Endometrium (tissue), 2 donors: Measurements from ENCODE around the gene DPYD.

Experiments used
- FAIRE-seq: peaks from 2 replicates; lab custom pipeline; 2012; peaks lifted over from hg19 to GRCh38; lab: Jason Lieb, UNC
- donor health status: control.
- donor health status: control.

The DPYD gene

GRCh38 chr1:97143236-97143882 is 777.5 kb downstream of the DPYD start:
- no peak for FAIRE-seq

- FAIRE-seq, result no peak
These were observed 780.2 kb downstream of the DPYD start for GRCh38 chr1:97140611-97141010.

- FAIRE-seq, result no peak
These were observed 781.3 kb downstream of the DPYD start for GRCh38 chr1:97139512-97139911.

GRCh38 chr1:97138515-97139032 is 782.3 kb downstream of the DPYD start:
- FAIRE-seq, result no peak

GRCh38 chr1:97137862-97138514 is 782.8 kb downstream of the DPYD start:
- peak; percentile 45 for FAIRE-seq

GRCh38 chr1:97136996-97137395 is 783.8 kb downstream of the DPYD start:
- no peak for FAIRE-seq

GRCh38 chr1:97135972-97136371 is 784.9 kb downstream of the DPYD start:
- FAIRE-seq, result no peak

GRCh38 chr1:97128426-97128825 is 792.4 kb downstream of the DPYD start:
- peak; percentile 8 for FAIRE-seq

- peak; percentile 95 for FAIRE-seq
These were observed 797.0 kb downstream of the DPYD start for GRCh38 chr1:97123717-97124431.

GRCh38 chr1:97120806-97121205 is 800.0 kb downstream of the DPYD start:
- peak; percentile 68 for FAIRE-seq

- no peak for FAIRE-seq
These were observed 801.3 kb downstream of the DPYD start for GRCh38 chr1:97119260-97120158.

- FAIRE-seq, result no peak
These were observed 806.0 kb downstream of the DPYD start for GRCh38 chr1:97114842-97115241.

- no peak for FAIRE-seq
These were observed 808.4 kb downstream of the DPYD start for GRCh38 chr1:97112442-97112841.

- no peak for FAIRE-seq
These were observed 812.7 kb downstream of the DPYD start for GRCh38 chr1:97108179-97108578.

- no peak for FAIRE-seq
These were observed 815.3 kb downstream of the DPYD start for GRCh38 chr1:97105531-97105930.

- no peak for FAIRE-seq
These were observed 819.3 kb downstream of the DPYD start for GRCh38 chr1:97101509-97101908.

- no peak for FAIRE-seq
These were observed 823.4 kb downstream of the DPYD start for GRCh38 chr1:97097404-97097925.

- FAIRE-seq, result no peak
These were observed 825.1 kb downstream of the DPYD start for GRCh38 chr1:97095764-97096163.

GRCh38 chr1:97094247-97094972 is 826.4 kb downstream of the DPYD start:
- FAIRE-seq, result no peak

- no peak for FAIRE-seq
These were observed 827.1 kb downstream of the DPYD start for GRCh38 chr1:97093741-97094140.

- no peak for FAIRE-seq
These were observed 828.0 kb downstream of the DPYD start for GRCh38 chr1:97092824-97093223.
